NT2/D1 (cell line): ENCODE results near the gene NBEAL2.

ENCODE experiments used
- DNase-seq: peaks from one replicate; pipeline ENCODE4 v3.0.0-alpha.2; 2011; ENCODE audit warnings: low read depth, low spot score
- H3K27me3 ChIP-seq: 2 replicates; pipeline ENCODE4 v1.6.0; 2011; ENCODE audit warnings: mild to moderate bottlenecking; ENCODE audit not compliant: insufficient read length, insufficient read depth
- H3K36me3 ChIP-seq: 2 replicates; pipeline ENCODE4 v1.6.1; 2011; ENCODE audit warnings: mild to moderate bottlenecking, low read length, mixed read lengths; ENCODE audit not compliant: insufficient read depth, insufficient read length
- H3K4me1 ChIP-seq: 2 replicates; pipeline ENCODE4 v1.5.1; 2011; ENCODE audit not compliant: insufficient read depth, insufficient read length
- H3K4me3 ChIP-seq: 2 replicates; pipeline ENCODE4 v1.5.1; 2011; ENCODE audit warnings: low read depth; ENCODE audit not compliant: insufficient read length
- H3K9ac ChIP-seq: 2 replicates; pipeline ENCODE4 v1.6.0; 2011; ENCODE audit warnings: low read depth; ENCODE audit not compliant: insufficient read length
- H3K9me3 ChIP-seq: 2 replicates; pipeline ENCODE4 v1.5.1; 2011; ENCODE audit warnings: mild to moderate bottlenecking, low read length; ENCODE audit not compliant: insufficient read depth
- SUZ12 ChIP-seq: IDR thresholded peaks from 2 replicates; pipeline ENCODE4 v1.6.1; 2011; ENCODE audit not compliant: insufficient read length, insufficient read depth; ENCODE audit errors: extremely low read depth
- YY1 ChIP-seq: IDR thresholded peaks from 2 replicates; pipeline ENCODE4 v1.6.1; 2011; ENCODE audit not compliant: insufficient read length, insufficient read depth
- ZNF274 ChIP-seq: IDR thresholded peaks from 2 replicates; pipeline ENCODE4 v1.6.1; 2011; ENCODE audit warnings: mild to moderate bottlenecking, low read depth, low read length

NBEAL2 gene

DNA sequence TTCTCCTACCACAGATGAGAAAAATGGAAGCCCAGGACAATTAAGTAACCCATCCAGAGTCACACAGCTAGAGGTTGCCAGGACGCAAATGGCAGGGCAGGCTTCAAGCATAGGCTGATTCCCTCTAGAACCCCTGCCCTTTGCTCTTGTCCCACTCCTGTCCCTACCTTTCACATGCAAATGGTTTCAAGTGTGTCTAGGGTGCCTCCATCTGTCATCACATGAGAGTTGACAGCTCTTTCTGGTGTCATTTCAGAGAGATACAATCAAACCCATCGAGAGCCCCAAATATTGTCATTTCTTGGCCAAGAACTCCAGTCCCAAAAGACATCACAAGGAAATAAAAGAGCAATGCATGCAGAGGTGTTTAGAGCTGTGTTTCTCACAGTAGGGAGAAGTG, 26.7 kb upstream of the NBEAL2 start:
- H3K4me3 ChIP-seq: no peak overlapping the region
- TF ChIP-seq ZNF274: no peak
- no peak for TF ChIP-seq YY1
- no peak for TF ChIP-seq SUZ12
- no peak overlapping the region for H3K9ac ChIP-seq
- H3K36me3 ChIP-seq: peaks cover 34% of the 10 kb centered on the region
- no peaks in the 10 kb centered on the region for H3K9me3 ChIP-seq
- DNase-seq: no peak
- peaks cover 24% of the 10 kb centered on the region for H3K4me1 ChIP-seq
- no peaks in the 10 kb centered on the region for H3K27me3 ChIP-seq

DNA sequence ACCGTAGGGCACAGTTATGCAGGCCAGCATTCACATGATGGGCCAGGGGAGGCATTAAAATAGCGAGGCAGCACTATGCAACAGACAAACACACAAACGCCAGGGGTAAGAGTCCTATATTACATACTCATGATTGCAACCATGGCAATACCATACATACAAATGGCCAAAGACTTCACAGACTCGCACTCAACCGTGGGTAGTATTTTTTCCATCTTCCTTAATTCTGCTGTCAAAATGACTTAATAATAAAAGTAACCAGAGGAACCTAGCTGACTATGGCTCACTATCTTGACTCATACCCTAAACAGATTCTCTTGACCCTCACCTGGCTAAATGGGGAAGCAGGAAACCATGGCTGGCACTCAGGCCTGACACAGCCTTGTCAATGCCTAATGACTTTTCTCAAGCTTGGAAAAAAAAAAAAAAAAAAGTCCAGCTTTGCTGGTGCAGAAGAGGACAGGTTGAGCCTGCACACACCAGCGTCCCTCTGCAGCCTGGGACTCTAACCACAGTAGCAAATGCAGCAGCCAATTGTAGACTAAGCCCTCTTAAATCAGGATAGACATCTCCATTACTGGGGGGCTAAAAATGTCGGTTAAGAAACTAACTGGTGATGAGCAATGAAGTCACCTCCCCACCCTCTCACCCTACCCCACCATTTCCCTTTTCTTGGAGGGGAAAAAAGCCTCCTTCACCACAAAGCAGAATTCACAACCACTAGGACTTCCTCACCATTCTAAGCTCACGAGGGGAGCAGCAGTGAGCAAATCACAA, 26.0 kb upstream of the NBEAL2 start:
- H3K9ac ChIP-seq: no peak overlapping the region
- DNase-seq: no peak
- H3K4me1 ChIP-seq: peaks cover 22% of the 10 kb centered on the region
- H3K36me3 ChIP-seq: peaks cover 30% of the 10 kb centered on the region
- H3K4me3 ChIP-seq: no peak overlapping the region
- H3K27me3 ChIP-seq: no peaks in the 10 kb centered on the region
- TF ChIP-seq SUZ12 (no peak), YY1 (no peak)
- H3K9me3 ChIP-seq: no peaks in the 10 kb centered on the region

DNA sequence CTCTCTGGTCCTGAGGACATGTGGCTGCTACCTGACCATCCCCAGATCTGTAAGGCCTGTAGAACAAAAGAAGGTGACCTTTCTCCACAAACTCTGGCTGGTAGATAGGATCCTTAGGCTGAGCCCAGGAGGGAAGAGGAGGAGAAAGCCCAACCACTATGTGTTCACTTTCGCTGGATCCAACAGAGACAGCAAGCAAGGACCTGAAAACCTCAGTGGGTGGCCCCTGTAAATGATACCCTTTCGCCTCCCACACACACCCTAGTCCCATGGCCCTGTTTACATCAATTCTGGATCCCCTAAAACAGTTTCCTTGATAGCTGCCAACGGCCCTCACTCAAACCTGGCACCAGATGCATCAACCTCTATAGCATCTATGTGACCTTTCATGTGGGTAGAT, 25.3 kb upstream of the NBEAL2 start:
- Histone ChIP-seq H3K27me3 (no peaks in the 10 kb centered on the region), H3K36me3 (peaks cover 32% of the 10 kb centered on the region), H3K4me3 (no peak overlapping the region), H3K9me3 (no peaks in the 10 kb centered on the region), H3K9ac (no peak overlapping the region), H3K4me1 (peaks cover 15% of the 10 kb centered on the region)
- TF ChIP-seq SUZ12 (no peak), ZNF274 (no peak), YY1 (no peak)
- no peak for DNase-seq

DNA sequence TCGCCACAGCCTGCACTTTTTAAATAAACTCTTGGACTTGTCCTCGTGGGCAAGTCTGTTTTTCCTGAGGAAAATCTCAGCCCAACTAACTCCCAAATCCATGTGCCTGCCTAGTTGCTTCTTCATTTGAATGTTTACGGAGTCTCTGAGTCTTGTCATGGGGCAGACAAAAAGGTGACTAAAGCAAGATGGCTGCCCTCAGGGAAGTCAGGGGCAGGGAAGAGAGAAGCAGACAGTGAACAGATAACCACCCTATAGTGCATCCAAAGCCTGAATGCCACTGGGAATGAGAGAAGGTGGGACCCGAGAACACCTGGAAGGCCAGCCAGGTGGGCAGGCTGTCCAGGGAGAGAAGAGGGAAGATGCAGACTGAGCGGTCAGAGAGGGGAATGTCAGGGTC, 24.3 kb upstream of the NBEAL2 start:
- H3K36me3 ChIP-seq: peaks cover 41% of the 10 kb centered on the region

DNA sequence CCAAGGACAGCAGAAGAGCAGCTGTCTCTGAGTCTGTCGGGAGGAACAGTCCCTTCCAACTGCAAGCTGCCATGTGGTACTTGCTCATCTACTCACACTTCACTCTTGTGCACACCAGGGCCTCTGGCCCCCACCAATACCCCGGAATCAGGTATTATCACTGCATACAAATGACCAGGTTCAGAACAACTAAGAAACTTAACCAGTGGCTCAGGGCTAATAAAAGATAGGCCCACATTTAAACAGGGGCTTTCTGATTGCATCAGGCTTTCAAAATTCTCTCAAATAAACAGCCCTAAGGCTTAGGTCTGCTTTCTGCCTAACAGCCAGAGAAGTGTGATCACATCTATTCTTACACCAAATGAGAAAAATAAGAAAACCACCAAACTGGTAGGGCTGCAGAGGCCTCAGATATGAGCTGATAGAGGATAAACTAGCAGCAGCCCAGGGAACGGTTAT, 23.6 kb upstream of the NBEAL2 start:
- DNase-seq: no peak
- H3K4me1 ChIP-seq: peaks cover 17% of the 10 kb centered on the region
- H3K9ac ChIP-seq: no peak overlapping the region
- H3K4me3 ChIP-seq: no peak overlapping the region
- peaks cover 41% of the 10 kb centered on the region for H3K36me3 ChIP-seq
- TF ChIP-seq YY1 (no peak), SUZ12 (no peak), ZNF274 (no peak)
- H3K9me3 ChIP-seq: no peaks in the 10 kb centered on the region
- H3K27me3 ChIP-seq: no peaks in the 10 kb centered on the region

More for the DNA sequence above, 24.3 kb upstream of the NBEAL2 start:
- peaks cover 15% of the 10 kb centered on the region for H3K4me1 ChIP-seq
- no peaks in the 10 kb centered on the region for H3K9me3 ChIP-seq
- H3K4me3 ChIP-seq: no peak overlapping the region
- DNase-seq: no peak
- TF ChIP-seq YY1 (peak; percentile 14), SUZ12 (no peak)
- no peaks in the 10 kb centered on the region for H3K27me3 ChIP-seq
- H3K9ac ChIP-seq: no peak overlapping the region

DNA sequence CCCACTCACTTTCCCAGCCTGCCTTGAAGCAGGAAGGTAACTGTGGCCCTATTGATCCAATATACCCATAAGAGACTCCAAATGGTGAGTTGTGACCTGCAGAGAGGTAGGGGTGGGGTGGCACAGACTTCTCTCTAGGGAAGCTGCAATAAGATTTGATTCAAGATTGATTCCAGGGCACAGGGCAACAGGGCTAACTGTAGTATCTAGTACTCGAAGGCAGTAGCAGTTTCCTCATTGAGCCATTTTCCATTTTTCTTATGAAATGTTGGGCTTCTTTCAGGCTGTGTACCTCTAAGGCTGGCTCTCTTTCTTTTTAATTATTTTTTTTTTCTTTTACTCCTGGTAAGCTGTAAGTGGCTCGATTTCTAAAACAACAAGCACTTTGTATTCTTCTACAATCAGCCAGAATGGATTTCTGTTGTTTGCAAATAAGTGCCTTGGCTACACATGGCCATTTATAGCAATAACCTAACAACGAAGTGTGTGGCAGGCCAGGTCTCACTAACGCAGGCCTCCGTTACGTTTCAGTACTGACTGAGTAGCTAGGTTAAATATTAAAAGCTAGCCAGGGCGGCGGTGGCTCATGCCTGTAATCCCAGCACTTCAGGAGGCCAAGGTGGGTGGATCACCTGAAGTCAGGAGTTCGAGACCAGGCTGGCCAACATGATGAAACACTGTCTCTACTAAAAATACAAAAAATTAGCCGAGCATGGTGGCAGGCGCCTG, 22.2 kb upstream of the NBEAL2 start:
- Histone ChIP-seq H3K4me1 (peaks cover 20% of the 10 kb centered on the region), H3K27me3 (no peaks in the 10 kb centered on the region), H3K9ac (no peak overlapping the region), H3K9me3 (no peaks in the 10 kb centered on the region), H3K4me3 (no peak overlapping the region), H3K36me3 (peaks cover 39% of the 10 kb centered on the region)
- TF ChIP-seq YY1 (no peak), ZNF274 (no peak), SUZ12 (no peak)
- DNase-seq: no peak

DNA sequence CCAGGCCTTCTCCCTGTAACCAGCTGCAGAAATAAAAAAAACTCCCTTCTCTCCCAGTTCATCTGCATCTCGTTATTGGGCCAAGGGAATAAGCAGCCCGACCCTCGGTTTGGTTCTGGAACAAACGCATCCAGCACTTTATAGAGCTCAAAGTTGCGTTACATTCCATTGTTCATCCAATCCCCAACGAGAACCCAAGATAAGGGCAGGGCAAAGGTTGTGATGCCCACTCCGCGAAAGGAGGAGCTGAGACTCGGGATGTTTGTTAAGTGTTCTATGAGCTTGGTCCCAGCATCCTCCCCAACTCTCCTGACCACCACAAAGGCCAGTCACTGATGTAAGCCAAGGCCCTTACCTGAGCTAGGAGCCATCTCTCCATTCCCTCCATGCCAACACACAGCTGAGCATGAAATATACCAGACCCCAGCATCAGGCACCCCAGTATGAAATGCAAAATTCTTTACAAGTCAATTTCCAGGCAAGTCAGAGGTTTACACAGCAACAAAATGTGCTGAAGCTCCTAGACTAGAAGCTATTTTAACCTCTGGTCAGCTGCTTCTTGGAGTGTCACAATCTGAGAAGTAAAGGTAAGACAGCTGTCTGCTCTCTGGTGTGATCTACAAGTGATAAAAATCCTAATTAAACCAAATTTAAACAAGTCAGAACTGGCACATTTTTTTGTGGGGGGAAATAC, 20.9 kb upstream of the NBEAL2 start:
- Histone ChIP-seq H3K36me3 (peaks cover 41% of the 10 kb centered on the region), H3K27me3 (no peaks in the 10 kb centered on the region), H3K4me3 (no peak overlapping the region), H3K9ac (no peak overlapping the region), H3K9me3 (peaks cover 10% of the 10 kb centered on the region), H3K4me1 (peaks cover 15% of the 10 kb centered on the region)
- DNase-seq: no peak
- TF ChIP-seq YY1 (no peak), ZNF274 (no peak)
